Stimulated activated CD8-positive, alpha-beta memory T cell treated with anti-CD3 and anti-CD28 coated beads, Interleukin-2, amount 100 ng/mL, for 1 hour (primary cell): ENCODE measurements around the gene IFITM2.
"Not testable (repeated sequence)": the region's sequence is repeated elsewhere in the genome, so short reads cannot be mapped to it uniquely, and the experiment has no call there.

ENCODE experiments used
- DNase-seq, 2 donors: peaks; one replicate each; pipeline ENCODE4 v3.0.0-alpha.2; 2020; ENCODE audit warnings: low read depth in 2 of 2

The IFITM2 gene

GRCh38 chr11:342328-342727 lies 34.7 kb downstream of the IFITM2 start:
- DNase-seq: no peak

GRCh38 chr11:344836-345578 lies 37.4 kb downstream of the IFITM2 start:
- DNase-seq: no peak

GRCh38 chr11:346529-346928 lies 38.9 kb downstream of the IFITM2 start:
- no peak for DNase-seq

GRCh38 chr11:349270-349954 lies 41.8 kb downstream of the IFITM2 start:
- not testable (repeated sequence) for DNase-seq

GRCh38 chr11:350033-350722 lies 42.6 kb downstream of the IFITM2 start:
- DNase-seq: not testable (repeated sequence)

GRCh38 chr11:350723-351255 lies 43.2 kb downstream of the IFITM2 start:
- no peak for DNase-seq

GRCh38 chr11:351411-351810 lies 43.8 kb downstream of the IFITM2 start:
- no peak for DNase-seq

GRCh38 chr11:352456-353031 lies 44.9 kb downstream of the IFITM2 start:
- DNase-seq: no peak

- DNase-seq: no peak
Observed at GRCh38 chr11:353179-353873, 45.7 kb downstream of the IFITM2 start.

- peak; percentile 62 to 76 for DNase-seq
Observed at GRCh38 chr11:355581-356458, 48.2 kb downstream of the IFITM2 start.

- no peak for DNase-seq
Observed at GRCh38 chr11:356610-357009, 49.0 kb downstream of the IFITM2 start.

- no peak for DNase-seq
Observed at GRCh38 chr11:357582-357981, 50.0 kb downstream of the IFITM2 start.

- no peak for DNase-seq
Observed at GRCh38 chr11:358129-358800, 50.6 kb downstream of the IFITM2 start.
